HepG2 (cell line): ENCODE data around the gene TNNI2. TPM values are rescaled to one million over a fixed set of nuclear protein-coding genes. Genes with fewer than 3 reads are reported as not detected.

Experiments used
- ATAC-seq: fragments of 200-7000 bp; cut with Tn5 transposase; 3 replicates; pipeline ENCODE4 v1.9.1; 2020; ENCODE audit warnings: mild to moderate bottlenecking, moderate library complexity
- BruUV-seq: library from RNA; stranded (reverse); fragments of 400-500 nt; replicated peaks from 2 replicates; lab custom pipeline; 2021; lab: Mats Ljungman, UMichigan
- CTCF ChIA-PET: fragments of 300-600 bp; formaldehyde crosslinking; extraction: SDS; loops from one replicate; lab custom pipeline; 2021; ENCODE audit warnings: low total read pairs, inconsistent platforms, low intra/inter-chr PET ratio; lab: Yijun Ruan, JAX
- POLR2A ChIA-PET: fragments of 350-600 bp; sonication (Branson Sonifier 250); formaldehyde crosslinking; loops from one replicate; lab custom pipeline; 2020; ENCODE audit warnings: antibody characterized with exemption, inconsistent platforms; lab: Yijun Ruan, JAX
- DNase-seq: peaks from one replicate; pipeline ENCODE4 v3.0.0-alpha.2; 2015; ENCODE audit warnings: low spot score
- FAIRE-seq: peaks from 3 replicates; lab custom pipeline; 2011; peaks lifted over from hg19 to GRCh38; lab: Jason Lieb, UNC
- H2AFZ ChIP-seq: one replicate; pipeline ENCODE4 v1.6.1; 2011; ENCODE audit warnings: low read length, inconsistent platforms
- H3K27ac ChIP-seq: fragments of 300-600 bp; 3 replicates; pipeline ENCODE4 v1.8.0; 2011; ENCODE audit warnings: mixed run types, mild to moderate bottlenecking, mixed read lengths, low read length, inconsistent platforms; ENCODE audit not compliant: insufficient read depth; ENCODE audit errors: extremely low read length
- H3K27me3 ChIP-seq, 2 experiments: fragments of 200-600 bp in 1 of 2; 2 replicates in 1 of 2; 3 replicates in 1 of 2; pipeline versions ENCODE4 v1.6.0 to v1.8.0; 2011; ENCODE audit warnings: low read length in 2 of 2, mild to moderate bottlenecking in 2 of 2, moderate library complexity in 2 of 2, inconsistent platforms in 1 of 2; ENCODE audit not compliant: insufficient read depth in 2 of 2, control insufficient read depth in 1 of 2
- H3K36me3 ChIP-seq, 2 experiments: fragments of 200-600 bp in 1 of 2; replicated peaks in 1 of 2; 2 replicates in 1 of 2; 3 replicates in 1 of 2; pipeline versions ENCODE4 v1.5.1 to v1.8.0; 2011; ENCODE audit warnings: low read length in 2 of 2, inconsistent platforms in 1 of 2; ENCODE audit not compliant: insufficient read depth in 2 of 2, control insufficient read depth in 1 of 2
- H3K4me1 ChIP-seq: 2 replicates; pipeline ENCODE4 v1.5.1; 2012; ENCODE audit warnings: low read length, inconsistent platforms; ENCODE audit not compliant: insufficient read depth
- H3K4me2 ChIP-seq: 2 replicates; pipeline ENCODE4 v1.6.0; 2011; ENCODE audit warnings: low read depth, low read length, inconsistent platforms
- H3K4me3 ChIP-seq, 3 experiments: fragments of 200-600 bp in 1 of 3; sonication (generic), shearing (Covaris generic) in 1 of 3; replicated peaks in 1 of 3; 2 replicates each; pipeline ENCODE4 v1.5.1; 2011 to 2016; ENCODE audit warnings: low read length in 3 of 3, inconsistent platforms in 2 of 3, low read depth in 2 of 3, mild to moderate bottlenecking in 2 of 3, control low read depth in 1 of 3, mixed read lengths in 1 of 3; ENCODE audit not compliant: insufficient read depth in 1 of 3
- H3K79me2 ChIP-seq: one replicate; pipeline ENCODE4 v1.6.1; 2011; ENCODE audit warnings: low read length, inconsistent platforms; ENCODE audit not compliant: insufficient read depth
- H3K9ac ChIP-seq: 2 replicates; pipeline ENCODE4 v1.6.0; 2011; ENCODE audit warnings: mild to moderate bottlenecking, low read depth, low read length, inconsistent platforms; ENCODE audit not compliant: insufficient read depth
- H3K9me3 ChIP-seq: 2 replicates; pipeline ENCODE4 v1.5.1; 2012; ENCODE audit warnings: mild to moderate bottlenecking, low read length
- H4K20me1 ChIP-seq: 2 replicates; pipeline ENCODE4 v1.6.0; 2011; ENCODE audit warnings: inconsistent platforms, mild to moderate bottlenecking, low read length, moderate library complexity; ENCODE audit not compliant: insufficient read depth
- AKNA ChIP-seq: sonication (generic); formaldehyde crosslinking; IDR thresholded peaks from 2 replicates; pipeline ENCODE4 v1.4.0; 2020; ENCODE audit warnings: missing genetic modification reagents, borderline replicate concordance
- ATM ChIP-seq: fragments of 450-650 bp; IDR thresholded peaks from 2 replicates; pipeline ENCODE4 v1.7.1; 2017; ENCODE audit warnings: mild to moderate bottlenecking, borderline replicate concordance
- FOSL2 ChIP-seq: sonication (generic); formaldehyde crosslinking; IDR thresholded peaks from 2 replicates; pipeline ENCODE4 v1.4.0; 2020; ENCODE audit warnings: missing genetic modification reagents
- FOXA3 ChIP-seq: IDR thresholded peaks from 2 replicates; pipeline ENCODE4 v1.6.1; 2016; ENCODE audit warnings: missing genetic modification reagents, missing compliant biosample characterization
- FOXK1 ChIP-seq: sonication (generic); formaldehyde crosslinking; IDR thresholded peaks from 2 replicates; pipeline ENCODE4 v1.4.0; 2020; ENCODE audit warnings: low read depth, missing genetic modification reagents, borderline replicate concordance
- IKZF1 ChIP-seq: fragments of 450-650 bp; IDR thresholded peaks from 2 replicates; pipeline ENCODE4 v1.7.1; 2016
- MEF2D ChIP-seq: sonication (generic); formaldehyde crosslinking; IDR thresholded peaks from 2 replicates; pipeline ENCODE4 v1.5.1; 2020; ENCODE audit warnings: mild to moderate bottlenecking, missing genetic modification reagents
- RFX3 ChIP-seq: IDR thresholded peaks from 2 replicates; pipeline ENCODE4 v1.6.1; 2016; ENCODE audit warnings: missing biosample characterization, missing genetic modification reagents
- RORA ChIP-seq: sonication (generic); formaldehyde crosslinking; IDR thresholded peaks from 2 replicates; pipeline ENCODE4 v1.5.0; 2020; ENCODE audit warnings: mild to moderate bottlenecking, missing genetic modification reagents, moderate library complexity
- WGBS: methylation state at CpG from one replicate; pipeline ENCODE4 v1.1.6; 2017; ENCODE audit warnings: low lambda C conversion rate; 5-methylcytosine and 5-hydroxymethylcytosine counted together
- in situ Hi-C: cut with HindIII; loops from 2 replicates; pipeline ENCODE4 v1.10.0; 2017; ENCODE audit warnings: low pct_unique_long_range_greater_than_20kb; ENCODE audit not compliant: extremely low pct_ligation_motif_present
- intact Hi-C: fragments of 100-400 bp; cut with micrococcal nuclease; formaldehyde crosslinking; loops from one replicate; pipeline ENCODE4 v1.10.0; 2022; ENCODE audit not compliant: unreplicated experiment
- polyA plus RNA-seq, 8 experiments: library from polyadenylated mRNA; depleted of rRNA in 3 of 8; stranded (reverse) in 7 of 8; unstranded in 1 of 8; fragments of >200 nt; fragmentation: Illumina TruSeq in 4 of 8; extraction: Trizol in 4 of 8; gene quantifications; 2 replicates each; pipeline versions ENCODE4 v1.2.1 to v1.2.3, GENCODE V29; 2011 to 2016; ENCODE audit warnings: low read depth in 4 of 8, missing spikeins in 1 of 8, mixed read lengths in 1 of 8; ENCODE audit not compliant: insufficient read depth in 1 of 8
- total RNA-seq, 5 experiments: library from RNA; depleted of rRNA; stranded (reverse); fragments of >200 nt; fragmentation: Illumina TruSeq; extraction: Trizol; gene quantifications; 2 replicates each; pipeline ENCODE4 v1.2.3, GENCODE V29; 2016; ENCODE audit warnings: low read depth in 1 of 5

TNNI2 gene
- total and polyA plus RNA-seq, 2 of the 13 experiments (the other 11 are each of a cell fraction or from before 2014, with no cell fraction given) = 7.2 to 12.0 TPM

GRCh38 chr11:1820463-1821325 lies 18.1 kb upstream of the TNNI2 start:
- no peak overlapping the region for H3K27ac ChIP-seq
- ATAC-seq = no peak
- intact Hi-C loops = no loop called here
- H3K4me2 ChIP-seq = no peak overlapping the region
- H3K9me3 ChIP-seq = 0 out of 2 replicates have a peak, but pooled peaks cover 3% of the 10 kb centered on the region
- POLR2A ChIA-PET = no interaction called here
- peaks cover 2 to 24% of the 10 kb centered on the region in 2 experiments; a peak in 4 of 5 replicates for H3K27me3 ChIP-seq
- no peak overlapping the region for H2AFZ ChIP-seq
- H4K20me1 ChIP-seq = no peaks in the 10 kb centered on the region
- no peaks in the 10 kb centered on the region for H3K36me3 ChIP-seq
- DNase-seq = no peak
- no peak overlapping the region for H3K9ac ChIP-seq
- FAIRE-seq = no peak
- H3K4me1 ChIP-seq = peaks cover 12% of the 10 kb centered on the region
- CTCF ChIA-PET = no interaction called here
- H3K4me3 ChIP-seq = no peak overlapping the region
- no peak for TF ChIP-seq ATM
- TF ChIP-seq RORA (CRISPR knock-in tag) = no peak
- no peak for TF ChIP-seq AKNA (CRISPR knock-in tag)
- no peak for TF ChIP-seq IKZF1
- TF ChIP-seq FOXK1 (CRISPR knock-in tag) = no peak
- no peak for TF ChIP-seq FOXA3 (CRISPR knock-in tag)
- TF ChIP-seq FOSL2 (CRISPR knock-in tag) = no peak
- no peak for TF ChIP-seq RFX3 (CRISPR knock-in tag)
- no peak for TF ChIP-seq MEF2D
- WGBS = 48% methylated on average over 14 of the region's 14 CpGs
- H3K79me2 ChIP-seq = no peaks in the 10 kb centered on the region
- in situ Hi-C loops = no loop called here
- no TSS peak for BruUV-seq
